PC-9 (cell line): ENCODE data around the gene MET. TPM values are rescaled to one million over a fixed set of nuclear protein-coding genes. Genes with fewer than 3 reads are reported as not detected.
A peak's percentile ranks its signal among the peaks of the same experiment; 100 is the strongest.

ENCODE experiments used
- BruUV-seq: library from RNA; stranded (reverse); fragments of 400-500 nt; replicated peaks from 2 replicates; lab custom pipeline; 2021; lab: Mats Ljungman, UMichigan
- CTCF ChIA-PET: fragments of 300-600 bp; sonication (Branson Sonifier 250); formaldehyde crosslinking; loops from one replicate; lab custom pipeline; 2022; ENCODE audit warnings: antibody characterized with exemption; lab: Charles Lee
- POLR2A ChIA-PET: fragments of 300-600 bp; sonication (Branson Sonifier 250); formaldehyde crosslinking; loops from one replicate; lab custom pipeline; 2022; ENCODE audit warnings: antibody characterized with exemption; ENCODE audit not compliant: unreplicated experiment; lab: Charles Lee
- DNase-seq, 2 experiments: peaks; one replicate each; pipeline versions ENCODE4 v3.0.0 to v3.0.0-alpha.2; 2015 to 2022; ENCODE audit warnings: mixed read lengths in 1 of 2
- H2AFZ ChIP-seq: fragments of 200-600 bp; sonication (generic); 2 replicates; pipeline ENCODE4 v1.8.1; 2017; ENCODE audit warnings: antibody characterized with exemption
- H3F3A ChIP-seq: fragments of 200-600 bp; sonication (generic); 2 replicates; pipeline ENCODE4 v1.8.1; 2017; ENCODE audit warnings: antibody characterized with exemption, mild to moderate bottlenecking, low read depth; ENCODE audit not compliant: insufficient read depth
- H3K27ac ChIP-seq: fragments of 200-600 bp; sonication (generic); 2 replicates; pipeline ENCODE4 v1.6.1; 2016; ENCODE audit warnings: mixed run types
- H3K27me3 ChIP-seq: fragments of 200-600 bp; sonication (generic); 2 replicates; pipeline ENCODE4 v1.6.1; 2016; ENCODE audit warnings: low read depth, mixed run types; ENCODE audit not compliant: insufficient read depth
- H3K36me3 ChIP-seq: fragments of 200-600 bp; sonication (generic); 2 replicates; pipeline ENCODE4 v1.6.1; 2016; ENCODE audit warnings: low read depth, mixed run types
- H3K4me1 ChIP-seq: fragments of 200-600 bp; sonication (generic); replicated peaks from 2 replicates; pipeline ENCODE4 v1.6.1; 2016; ENCODE audit warnings: mixed run types; ENCODE audit not compliant: insufficient read depth
- H3K4me2 ChIP-seq: fragments of 200-600 bp; sonication (generic); 2 replicates; pipeline ENCODE4 v1.6.1; 2017; ENCODE audit warnings: mixed run types
- H3K4me3 ChIP-seq: fragments of 200-600 bp; sonication (generic); 2 replicates; pipeline ENCODE4 v1.6.1; 2016; ENCODE audit warnings: mixed run types
- H3K79me2 ChIP-seq: fragments of 200-600 bp; sonication (generic); 2 replicates; pipeline ENCODE4 v1.6.1; 2017; ENCODE audit warnings: low read depth, mixed run types
- H3K9me2 ChIP-seq: fragments of 200-600 bp; sonication (generic); 2 replicates; pipeline ENCODE4 v1.8.1; 2017; ENCODE audit warnings: mild to moderate bottlenecking; ENCODE audit not compliant: insufficient read depth
- H3K9me3 ChIP-seq: fragments of 200-600 bp; sonication (generic); 2 replicates; pipeline ENCODE4 v1.8.1; 2016; ENCODE audit warnings: low read depth; ENCODE audit not compliant: insufficient read depth
- H4K20me1 ChIP-seq: fragments of 200-600 bp; sonication (generic); 2 replicates; pipeline ENCODE4 v1.8.1; 2017; ENCODE audit not compliant: insufficient read depth
- EZH2 ChIP-seq: fragments of 200-600 bp; sonication (generic); IDR thresholded peaks from 2 replicates; pipeline ENCODE4 v1.8.0; 2017; ENCODE audit warnings: antibody characterized with exemption, low read depth
- intact Hi-C: fragments of 100-400 bp; cut with micrococcal nuclease; formaldehyde crosslinking; loops from one replicate; pipeline ENCODE4 v1.10.0; 2022; ENCODE audit not compliant: unreplicated experiment
- total RNA-seq: library from RNA; stranded (reverse); gene quantifications from 2 replicates; pipeline ENCODE4 v1.2.3, GENCODE V29; 2021
- TF ChIP-seq, protein P1 (sequence below): fragments of 200-600 bp; sonication (generic); conservative IDR thresholded peaks from 2 replicates; pipeline ENCODE4 v1.6.1; 2017; ENCODE audit warnings: mixed run types, antibody characterized with exemption, mild to moderate bottlenecking, moderate library complexity

Gene MET
- total RNA-seq, 1 experiment from 2014 or later, result 287 TPM

DNA sequence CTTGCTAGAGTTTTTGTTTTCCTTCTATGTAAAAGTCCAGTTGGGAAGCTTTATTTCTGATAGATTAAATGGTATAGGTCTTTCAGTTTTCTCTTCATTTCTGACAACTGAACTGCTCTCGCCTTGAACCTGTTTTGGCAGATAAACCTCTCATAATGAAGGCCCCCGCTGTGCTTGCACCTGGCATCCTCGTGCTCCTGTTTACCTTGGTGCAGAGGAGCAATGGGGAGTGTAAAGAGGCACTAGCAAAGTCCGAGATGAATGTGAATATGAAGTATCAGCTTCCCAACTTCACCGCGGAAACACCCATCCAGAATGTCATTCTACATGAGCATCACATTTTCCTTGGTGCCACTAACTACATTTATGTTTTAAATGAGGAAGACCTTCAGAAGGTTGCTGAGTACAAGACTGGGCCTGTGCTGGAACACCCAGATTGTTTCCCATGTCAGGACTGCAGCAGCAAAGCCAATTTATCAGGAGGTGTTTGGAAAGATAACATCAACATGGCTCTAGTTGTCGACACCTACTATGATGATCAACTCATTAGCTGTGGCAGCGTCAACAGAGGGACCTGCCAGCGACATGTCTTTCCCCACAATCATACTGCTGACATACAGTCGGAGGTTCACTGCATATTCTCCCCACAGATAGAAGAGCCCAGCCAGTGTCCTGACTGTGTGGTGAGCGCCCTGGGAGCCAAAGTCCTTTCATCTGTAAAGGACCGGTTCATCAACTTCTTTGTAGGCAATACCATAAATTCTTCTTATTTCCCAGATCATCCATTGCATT is 27.1 kb downstream of the MET start:
- Histone ChIP-seq H4K20me1 (no peaks in the 10 kb centered on the region), H3K79me2 (peaks cover 31% of the 10 kb centered on the region; the same call in 1 of the 2 replicates), H3K9me3 (no peaks in the 10 kb centered on the region), H3K4me1 (no peaks in the 10 kb centered on the region), H2AFZ (no peak overlapping the region), H3F3A (no peaks in the 10 kb centered on the region), H3K9me2 (no peaks in the 10 kb centered on the region), H3K36me3 (peaks cover 38% of the 10 kb centered on the region), H3K27ac (no peak overlapping the region), H3K27me3 (no peaks in the 10 kb centered on the region), H3K4me3 (no peak overlapping the region), H3K4me2 (no peak overlapping the region)
- BruUV-seq, result no TSS peak
- TF ChIP-seq EZH2, result no peak
- TF ChIP-seq, protein P1, sequence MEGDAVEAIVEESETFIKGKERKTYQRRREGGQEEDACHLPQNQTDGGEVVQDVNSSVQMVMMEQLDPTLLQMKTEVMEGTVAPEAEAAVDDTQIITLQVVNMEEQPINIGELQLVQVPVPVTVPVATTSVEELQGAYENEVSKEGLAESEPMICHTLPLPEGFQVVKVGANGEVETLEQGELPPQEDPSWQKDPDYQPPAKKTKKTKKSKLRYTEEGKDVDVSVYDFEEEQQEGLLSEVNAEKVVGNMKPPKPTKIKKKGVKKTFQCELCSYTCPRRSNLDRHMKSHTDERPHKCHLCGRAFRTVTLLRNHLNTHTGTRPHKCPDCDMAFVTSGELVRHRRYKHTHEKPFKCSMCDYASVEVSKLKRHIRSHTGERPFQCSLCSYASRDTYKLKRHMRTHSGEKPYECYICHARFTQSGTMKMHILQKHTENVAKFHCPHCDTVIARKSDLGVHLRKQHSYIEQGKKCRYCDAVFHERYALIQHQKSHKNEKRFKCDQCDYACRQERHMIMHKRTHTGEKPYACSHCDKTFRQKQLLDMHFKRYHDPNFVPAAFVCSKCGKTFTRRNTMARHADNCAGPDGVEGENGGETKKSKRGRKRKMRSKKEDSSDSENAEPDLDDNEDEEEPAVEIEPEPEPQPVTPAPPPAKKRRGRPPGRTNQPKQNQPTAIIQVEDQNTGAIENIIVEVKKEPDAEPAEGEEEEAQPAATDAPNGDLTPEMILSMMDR, result no peak
- CTCF ChIA-PET, result no interaction called here
- intact Hi-C loops, result no loop called here
- no peak for DNase-seq
- POLR2A ChIA-PET, result no interaction called here

DNA sequence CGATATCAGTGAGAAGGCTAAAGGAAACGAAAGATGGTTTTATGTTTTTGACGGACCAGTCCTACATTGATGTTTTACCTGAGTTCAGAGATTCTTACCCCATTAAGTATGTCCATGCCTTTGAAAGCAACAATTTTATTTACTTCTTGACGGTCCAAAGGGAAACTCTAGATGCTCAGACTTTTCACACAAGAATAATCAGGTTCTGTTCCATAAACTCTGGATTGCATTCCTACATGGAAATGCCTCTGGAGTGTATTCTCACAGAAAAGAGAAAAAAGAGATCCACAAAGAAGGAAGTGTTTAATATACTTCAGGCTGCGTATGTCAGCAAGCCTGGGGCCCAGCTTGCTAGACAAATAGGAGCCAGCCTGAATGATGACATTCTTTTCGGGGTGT is 27.7 kb downstream of the MET start:
- H3K4me1 ChIP-seq, result no peaks in the 10 kb centered on the region
- peaks cover 35% of the 10 kb centered on the region for H3K36me3 ChIP-seq
- no peaks in the 10 kb centered on the region for H3K9me3 ChIP-seq
- H3F3A ChIP-seq, result no peaks in the 10 kb centered on the region; the same call in 1 of the 2 replicates
- H3K27me3 ChIP-seq, result no peaks in the 10 kb centered on the region
- no peak overlapping the region for H3K27ac ChIP-seq
- H3K79me2 ChIP-seq, result peaks cover 30% of the 10 kb centered on the region; the same call in 1 of the 2 replicates
- intact Hi-C loops, result loop anchor here (5.0 kb wide), 1 partner anchor 83 kb away; no protein-coding TSS in a partner anchor
- H2AFZ ChIP-seq, result no peak overlapping the region
- no peaks in the 10 kb centered on the region for H3K9me2 ChIP-seq
- ChIA-PET POLR2A (no interaction called here), CTCF (no interaction called here)
- TF ChIP-seq, protein P1, result no peak
- no peak for TF ChIP-seq EZH2
- H3K4me2 ChIP-seq, result no peak overlapping the region
- no peak overlapping the region for H3K4me3 ChIP-seq
- no peak for DNase-seq
- no TSS peak for BruUV-seq
- no peaks in the 10 kb centered on the region for H4K20me1 ChIP-seq

DNA sequence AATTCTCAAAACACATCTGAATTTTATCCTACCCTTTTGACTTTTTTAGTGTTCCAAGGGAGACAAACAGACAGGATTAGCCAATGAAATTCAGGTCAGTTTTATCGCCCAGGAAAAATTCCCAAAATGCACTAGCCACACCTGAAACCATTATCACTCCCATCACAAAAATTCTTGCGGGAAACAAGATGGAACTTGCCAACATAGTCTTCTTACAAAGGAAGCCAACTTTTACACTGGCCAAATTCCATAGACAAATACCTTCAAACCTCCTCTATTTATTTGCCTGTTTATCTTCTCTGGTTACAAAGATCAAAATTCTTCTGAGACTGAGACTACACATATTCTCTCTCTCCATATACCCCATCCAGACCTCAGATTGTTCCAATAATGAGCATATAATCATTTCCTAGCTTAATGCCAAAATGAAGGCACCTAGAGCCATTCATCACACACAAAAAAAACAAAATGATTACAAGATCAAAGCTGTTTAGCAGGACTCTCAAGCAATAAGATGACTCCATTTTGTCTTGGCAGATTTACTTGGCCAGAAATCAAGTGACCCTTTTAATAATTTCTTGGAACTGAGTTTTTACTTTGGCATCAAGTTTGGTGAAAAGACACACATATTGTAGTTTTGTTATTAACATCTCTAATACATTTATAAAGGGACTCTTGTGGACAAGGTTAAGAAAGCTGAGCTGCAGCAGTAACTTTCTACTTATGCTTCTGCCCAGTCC is 30.2 kb downstream of the MET start:
- Histone ChIP-seq H3K4me3 (no peak overlapping the region), H3K9me3 (no peaks in the 10 kb centered on the region), H3K79me2 (peaks cover 18% of the 10 kb centered on the region; the same call in 1 of the 2 replicates), H3K4me1 (peaks cover 22% of the 10 kb centered on the region), H3K4me2 (no peak overlapping the region), H3K36me3 (peaks cover 16% of the 10 kb centered on the region), H3K27ac (no peak overlapping the region), H2AFZ (no peak overlapping the region), H3K27me3 (no peaks in the 10 kb centered on the region), H3F3A (peaks cover 14% of the 10 kb centered on the region), H4K20me1 (no peaks in the 10 kb centered on the region), H3K9me2 (no peaks in the 10 kb centered on the region)
- TF ChIP-seq, protein P1, result no peak
- no peak for TF ChIP-seq EZH2
- CTCF ChIA-PET, result interaction anchor here (0.9 kb wide), 1 partner anchor 28 kb away, joined by 3 read pairs; no protein-coding TSS in a partner anchor
- no TSS peak for BruUV-seq
- POLR2A ChIA-PET, result interaction anchor here (0.6 to 1.2 kb wide), 9 partner anchors 10 to 975 kb away, joined by 3 to 11 read pairs (median 4); no protein-coding TSS in a partner anchor
- intact Hi-C loops, result loop anchor here (1.0 to 5.0 kb wide), 4 partner anchors 12 to 484 kb away; partner anchors contain the start of gene MET
- peak in 1 of 2 experiments; percentile 64 for DNase-seq
